Nephron progenitor cell (in vitro differentiated cells): Measurements from ENCODE around the gene RNASE8.

ENCODE experiments used
- DNase-seq: peaks from one replicate; pipeline ENCODE4 v3.0.0; 2021
- H3K27ac Mint-ChIP-seq: 2 replicates; pipeline ENCODE4 v1.8.0; 2021; ENCODE audit warnings: mild to moderate bottlenecking, moderate library complexity, mixed read lengths
- H3K27me3 Mint-ChIP-seq: 2 replicates; pipeline ENCODE4 v1.8.0; 2021; ENCODE audit warnings: mild to moderate bottlenecking, low read depth, mixed read lengths; ENCODE audit not compliant: poor library complexity
- H3K36me3 Mint-ChIP-seq: 2 replicates; pipeline ENCODE4 v1.8.0; 2021; ENCODE audit warnings: low read depth, mixed read lengths
- H3K4me1 Mint-ChIP-seq: 2 replicates; pipeline ENCODE4 v1.8.0; 2021; ENCODE audit warnings: mixed read lengths
- H3K4me3 Mint-ChIP-seq: 2 replicates; pipeline ENCODE4 v1.8.0; 2021; ENCODE audit warnings: mild to moderate bottlenecking, moderate library complexity, mixed read lengths
- H3K9me3 Mint-ChIP-seq: 2 replicates; pipeline ENCODE4 v1.8.0; 2021; ENCODE audit warnings: mild to moderate bottlenecking, moderate library complexity, mixed read lengths
- TF ChIP-seq, protein P1 (sequence below): fragments of 200-600 bp; sonication (generic); IDR thresholded peaks from 2 replicates; pipeline ENCODE4 v1.5.0; 2021; ENCODE audit warnings: antibody characterized with exemption

Gene RNASE8

DNA sequence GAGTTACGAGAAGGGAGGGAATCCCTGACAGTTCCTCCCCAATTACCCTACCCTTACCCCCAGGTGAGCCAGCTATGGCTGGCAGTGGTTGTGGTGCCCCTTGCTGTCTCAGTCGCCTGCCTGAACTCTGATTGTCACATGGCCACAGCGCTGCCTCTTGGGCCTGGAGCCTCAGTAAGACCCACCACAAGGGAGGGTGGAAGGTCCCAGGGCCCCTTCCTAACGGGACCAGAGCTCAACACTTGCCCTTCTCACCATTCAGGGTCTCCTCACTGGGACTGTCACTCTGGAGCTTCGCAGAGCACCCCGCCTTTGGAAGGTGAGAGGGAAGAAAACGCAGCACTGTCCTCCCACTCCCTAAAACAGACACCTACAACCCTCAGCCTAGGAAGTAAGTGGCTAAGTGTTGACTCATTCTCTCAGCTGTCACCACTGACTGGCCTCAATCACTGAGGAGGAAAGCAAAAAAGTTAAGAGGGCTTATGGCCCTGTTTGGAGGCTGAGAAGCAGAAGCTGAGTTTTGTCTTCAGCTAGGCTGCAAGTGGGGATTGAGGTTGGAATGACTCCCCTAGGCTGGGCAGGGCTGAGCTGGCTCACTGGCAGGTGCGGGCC lies 44.3 kb downstream of the RNASE8 start:
- TF ChIP-seq, protein P1, sequence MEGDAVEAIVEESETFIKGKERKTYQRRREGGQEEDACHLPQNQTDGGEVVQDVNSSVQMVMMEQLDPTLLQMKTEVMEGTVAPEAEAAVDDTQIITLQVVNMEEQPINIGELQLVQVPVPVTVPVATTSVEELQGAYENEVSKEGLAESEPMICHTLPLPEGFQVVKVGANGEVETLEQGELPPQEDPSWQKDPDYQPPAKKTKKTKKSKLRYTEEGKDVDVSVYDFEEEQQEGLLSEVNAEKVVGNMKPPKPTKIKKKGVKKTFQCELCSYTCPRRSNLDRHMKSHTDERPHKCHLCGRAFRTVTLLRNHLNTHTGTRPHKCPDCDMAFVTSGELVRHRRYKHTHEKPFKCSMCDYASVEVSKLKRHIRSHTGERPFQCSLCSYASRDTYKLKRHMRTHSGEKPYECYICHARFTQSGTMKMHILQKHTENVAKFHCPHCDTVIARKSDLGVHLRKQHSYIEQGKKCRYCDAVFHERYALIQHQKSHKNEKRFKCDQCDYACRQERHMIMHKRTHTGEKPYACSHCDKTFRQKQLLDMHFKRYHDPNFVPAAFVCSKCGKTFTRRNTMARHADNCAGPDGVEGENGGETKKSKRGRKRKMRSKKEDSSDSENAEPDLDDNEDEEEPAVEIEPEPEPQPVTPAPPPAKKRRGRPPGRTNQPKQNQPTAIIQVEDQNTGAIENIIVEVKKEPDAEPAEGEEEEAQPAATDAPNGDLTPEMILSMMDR, result no peak
- no peaks in the 10 kb centered on the region for H3K36me3 Mint-ChIP-seq
- H3K9me3 Mint-ChIP-seq, result no peaks in the 10 kb centered on the region
- no peak for DNase-seq
- H3K27ac Mint-ChIP-seq, result peak overlapping the region; percentile 88
- H3K27me3 Mint-ChIP-seq, result no peaks in the 10 kb centered on the region
- H3K4me1 Mint-ChIP-seq, result peaks cover 78% of the 10 kb centered on the region
- H3K4me3 Mint-ChIP-seq, result peak overlapping the region; percentile 89

DNA sequence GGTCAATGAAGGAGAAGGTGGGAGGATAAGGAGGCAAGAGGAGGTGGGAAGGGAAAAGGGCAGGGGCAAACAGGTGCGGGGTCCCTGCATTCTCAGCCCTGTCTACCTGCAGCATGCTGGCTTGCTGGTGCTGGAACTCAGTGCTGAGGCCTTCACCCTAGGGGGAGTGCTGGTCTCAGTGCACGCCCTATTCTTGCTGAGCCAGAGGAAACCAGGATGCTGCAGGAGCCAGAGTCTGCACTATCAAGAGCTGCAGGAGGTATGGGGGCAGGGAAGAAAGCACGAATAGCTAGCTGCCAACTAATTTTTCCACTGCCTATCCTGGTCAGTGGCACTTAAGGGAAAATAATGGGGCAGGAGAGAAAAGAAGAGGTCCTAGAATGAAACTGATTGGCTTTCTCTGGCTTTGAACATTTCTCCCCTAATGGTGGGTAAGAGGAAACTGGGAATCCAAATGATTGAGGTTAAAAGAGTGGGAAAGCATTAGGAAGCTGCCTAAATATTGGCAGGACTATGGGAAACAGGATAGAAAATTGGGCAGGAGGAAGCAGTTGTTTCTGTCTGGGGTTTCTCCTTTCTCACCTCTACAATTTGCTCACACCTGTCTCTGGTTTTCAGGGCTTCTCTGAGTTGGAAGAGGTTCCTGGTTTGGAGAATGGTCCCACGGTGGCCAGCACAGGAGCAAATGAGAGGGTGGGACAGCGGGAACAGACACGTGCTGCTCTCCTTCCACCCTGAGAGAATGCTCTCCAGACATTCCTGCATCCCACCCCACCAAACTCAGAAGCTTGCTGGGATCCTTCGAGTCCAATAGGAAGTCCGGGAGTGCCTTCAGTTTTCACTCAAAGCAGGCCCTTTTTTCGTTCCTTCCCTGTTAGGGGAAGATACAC lies 45.1 kb downstream of the RNASE8 start:
- no peaks in the 10 kb centered on the region for H3K9me3 Mint-ChIP-seq
- H3K27me3 Mint-ChIP-seq, result no peaks in the 10 kb centered on the region
- no peak for DNase-seq
- TF ChIP-seq, protein P1, result no peak
- no peaks in the 10 kb centered on the region for H3K36me3 Mint-ChIP-seq
- H3K4me1 Mint-ChIP-seq, result peaks cover 81% of the 10 kb centered on the region
- peak overlapping the region; percentile 88 for H3K27ac Mint-ChIP-seq
- H3K4me3 Mint-ChIP-seq, result peak overlapping the region; percentile 89

DNA sequence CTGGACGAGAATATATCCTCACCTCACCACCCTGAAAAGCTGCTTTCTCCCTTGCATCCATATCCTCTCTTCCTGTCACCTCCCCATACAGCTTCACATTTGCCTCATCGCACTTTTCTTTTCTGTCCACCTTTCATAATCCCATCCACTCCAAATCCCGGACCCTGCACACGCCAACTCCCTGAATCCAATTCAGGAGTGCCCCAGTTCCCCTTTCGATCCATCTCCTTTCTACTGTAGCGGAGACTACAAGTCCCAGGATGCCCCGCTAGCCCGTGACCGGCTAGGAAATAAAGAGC lies 45.7 kb downstream of the RNASE8 start:
- H3K4me1 Mint-ChIP-seq, result peaks cover 87% of the 10 kb centered on the region

DNA sequence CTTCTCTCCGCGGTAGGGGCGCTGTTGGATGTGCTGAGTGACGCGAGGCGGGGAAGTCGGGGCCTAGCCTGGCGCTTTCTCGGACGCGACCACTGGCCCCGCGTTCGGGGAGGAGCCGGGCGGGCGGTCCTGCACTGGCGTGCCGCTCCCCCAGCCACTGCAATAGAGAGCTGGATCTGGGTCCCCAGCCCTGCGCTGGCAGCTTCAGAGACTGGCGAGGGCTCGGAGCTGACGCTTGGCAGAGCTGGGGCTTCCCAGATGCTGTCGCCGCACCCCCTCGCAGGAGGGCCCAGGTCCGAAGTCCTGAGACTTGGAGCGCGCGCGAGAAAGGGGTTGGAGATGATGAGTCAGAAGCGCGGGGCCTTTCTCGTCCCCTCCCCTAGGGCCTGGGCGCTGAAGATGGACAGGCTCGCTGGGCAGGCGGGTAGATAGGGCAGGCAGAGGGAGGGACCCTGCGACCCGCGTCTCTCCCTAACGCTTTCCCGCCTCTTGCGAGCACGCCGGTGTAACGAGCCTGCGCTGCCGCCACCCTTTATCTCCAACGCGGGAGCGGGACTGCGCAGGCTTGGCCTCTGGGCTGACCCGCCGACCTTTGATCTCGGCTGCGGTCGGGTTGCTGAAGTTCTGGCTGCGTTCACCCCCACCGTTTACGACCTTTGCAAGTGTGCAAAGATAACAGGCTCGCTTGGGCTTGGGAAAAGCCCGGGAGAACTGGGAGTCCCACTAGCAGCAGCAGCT lies 46.3 kb downstream of the RNASE8 start:
- Mint-ChIP-seq H3K27me3 (no peaks in the 10 kb centered on the region), H3K4me3 (peak overlapping the region; percentile 89), H3K27ac (peak overlapping the region; percentile 93), H3K36me3 (no peaks in the 10 kb centered on the region), H3K4me1 (peaks cover 87% of the 10 kb centered on the region), H3K9me3 (no peaks in the 10 kb centered on the region)
- TF ChIP-seq, protein P1, result peak; percentile 70
- peak; percentile 93 for DNase-seq

More for the DNA sequence above, 45.7 kb downstream of the RNASE8 start:
- H3K36me3 Mint-ChIP-seq, result no peaks in the 10 kb centered on the region
- peak overlapping the region; percentile 93 for H3K27ac Mint-ChIP-seq
- peak overlapping the region; percentile 89 for H3K4me3 Mint-ChIP-seq
- H3K9me3 Mint-ChIP-seq, result no peaks in the 10 kb centered on the region
- TF ChIP-seq, protein P1, result no peak
- no peaks in the 10 kb centered on the region for H3K27me3 Mint-ChIP-seq
- no peak for DNase-seq

DNA sequence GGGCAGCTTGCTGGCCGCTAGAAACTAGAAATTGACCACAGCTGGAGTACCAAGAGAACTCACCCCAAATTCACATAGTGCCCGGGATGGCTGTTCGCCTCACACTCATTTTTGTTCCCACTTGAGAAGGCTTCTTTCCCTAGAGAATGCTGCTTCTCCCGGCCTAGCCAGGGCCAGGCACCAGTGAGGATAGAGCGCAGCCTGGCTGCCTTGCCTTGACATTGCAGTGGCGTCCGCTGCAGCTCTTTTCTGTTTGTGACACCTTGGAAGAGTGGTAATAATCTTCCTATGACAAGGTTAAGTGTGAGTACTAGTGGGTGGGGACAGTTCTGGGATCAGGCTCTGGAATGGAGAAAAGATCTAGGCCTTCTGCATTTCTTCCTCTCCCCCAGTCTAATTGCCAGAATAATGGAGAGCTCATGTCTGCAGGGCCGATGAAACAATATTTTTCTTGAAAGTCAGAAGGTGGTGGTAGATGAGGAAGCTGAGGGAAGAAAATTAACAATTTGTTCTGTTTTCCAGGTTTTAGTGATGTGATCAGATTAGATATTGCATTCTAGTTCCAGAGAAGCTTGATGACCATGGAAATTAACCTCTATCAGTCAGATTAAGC lies 46.9 kb downstream of the RNASE8 start:
- H3K27ac Mint-ChIP-seq, result peak overlapping the region; percentile 93
- peak; percentile 65 for DNase-seq
- peak overlapping the region; percentile 89 for H3K4me3 Mint-ChIP-seq
- no peaks in the 10 kb centered on the region for H3K27me3 Mint-ChIP-seq
- TF ChIP-seq, protein P1, result peak; percentile 67
- peaks cover 87% of the 10 kb centered on the region for H3K4me1 Mint-ChIP-seq
- no peaks in the 10 kb centered on the region for H3K9me3 Mint-ChIP-seq
- H3K36me3 Mint-ChIP-seq, result no peaks in the 10 kb centered on the region
